IMR-90 (cell line): Measurements from ENCODE around the gene PITRM1. TPM values are rescaled to one million over a fixed set of nuclear protein-coding genes. Genes with fewer than 3 reads are reported as not detected.

Experiments used
- ATAC-seq: fragments of 200-7000 bp; cut with Tn5 transposase; 2 replicates; pipeline ENCODE4 v1.9.1; 2020; ENCODE audit warnings: low read depth, mild to moderate bottlenecking, moderate library complexity
- BruUV-seq: library from RNA; stranded (reverse); fragments of 400-500 nt; replicated peaks from 2 replicates; lab custom pipeline; 2021; lab: Mats Ljungman, UMichigan
- CTCF ChIA-PET: fragments of 300-600 bp; formaldehyde crosslinking; extraction: SDS; loops from one replicate; lab custom pipeline; 2021; ENCODE audit warnings: antibody characterized with exemption; lab: Yijun Ruan, JAX
- POLR2A ChIA-PET: fragments of 300-600 bp; sonication (Branson Sonifier 250); formaldehyde crosslinking; loops from one replicate; lab custom pipeline; 2022; ENCODE audit warnings: antibody characterized with exemption; ENCODE audit not compliant: unreplicated experiment; lab: Charles Lee
- DNase-seq: peaks from one replicate; pipeline ENCODE4 v3.0.0; 2013
- H2AFZ ChIP-seq: replicated peaks from 2 replicates; pipeline ENCODE3; 2013; ENCODE audit warnings: low read length, mild to moderate bottlenecking; ENCODE audit not compliant: poor library complexity
- H2AK5ac ChIP-seq: 2 replicates; pipeline ENCODE4 v1.6.1; 2013; ENCODE audit warnings: low read depth, low read length, inconsistent platforms
- H2AK9ac ChIP-seq: replicated peaks from 2 replicates; pipeline ENCODE3; 2013; ENCODE audit warnings: mild to moderate bottlenecking, low read depth, low read length, moderate library complexity; ENCODE audit not compliant: poor library complexity
- H2BK120ac ChIP-seq: 2 replicates; pipeline ENCODE4 v1.6.1; 2013; ENCODE audit warnings: low read depth, low read length, inconsistent platforms
- H2BK15ac ChIP-seq: 3 replicates; pipeline ENCODE4 v1.6.1; 2013; ENCODE audit warnings: low read depth, low read length, inconsistent platforms
- H2BK20ac ChIP-seq: 2 replicates; pipeline ENCODE4 v1.6.1; 2013; ENCODE audit warnings: low read depth, mild to moderate bottlenecking, inconsistent platforms, low read length, moderate library complexity
- H2BK5ac ChIP-seq: 2 replicates; pipeline ENCODE4 v1.6.1; 2013; ENCODE audit warnings: mild to moderate bottlenecking, low read depth, low read length, inconsistent platforms; ENCODE audit not compliant: poor library complexity, severe bottlenecking
- H3K14ac ChIP-seq: replicated peaks from 2 replicates; pipeline ENCODE4 v1.6.1; 2013; ENCODE audit warnings: low read depth, low read length, inconsistent platforms
- H3K18ac ChIP-seq: 2 replicates; pipeline ENCODE4 v1.6.1; 2013; ENCODE audit warnings: low read depth, low read length, control low read depth
- H3K23ac ChIP-seq: 2 replicates; pipeline ENCODE4 v1.6.1; 2013; ENCODE audit warnings: low read depth, low read length, inconsistent platforms
- H3K27ac ChIP-seq: 2 replicates; pipeline ENCODE4 v1.5.1; 2013; ENCODE audit warnings: mild to moderate bottlenecking, control low read depth, low read length; ENCODE audit not compliant: insufficient read depth
- H3K27me3 ChIP-seq: 2 replicates; pipeline ENCODE4 v1.6.1; 2013; ENCODE audit warnings: low read length; ENCODE audit not compliant: control insufficient read depth, insufficient read depth
- H3K36me3 ChIP-seq: 2 replicates; pipeline ENCODE4 v1.6.1; 2013; ENCODE audit warnings: low read length, mixed read lengths; ENCODE audit not compliant: control insufficient read depth, insufficient read depth
- H3K4ac ChIP-seq: 2 replicates; pipeline ENCODE4 v1.6.1; 2013; ENCODE audit warnings: low read depth, low read length, inconsistent platforms
- H3K4me1 ChIP-seq: 2 replicates; pipeline ENCODE4 v1.6.1; 2013; ENCODE audit warnings: low read length, mixed read lengths; ENCODE audit not compliant: control insufficient read depth, insufficient read depth
- H3K4me2 ChIP-seq: 2 replicates; pipeline ENCODE4 v1.6.1; 2013; ENCODE audit warnings: low read depth, mild to moderate bottlenecking, control low read depth, low read length, moderate library complexity
- H3K4me3 ChIP-seq: 2 replicates; pipeline ENCODE4 v1.5.1; 2013; ENCODE audit warnings: low read depth, mild to moderate bottlenecking, control low read depth, low read length, moderate library complexity; ENCODE audit not compliant: insufficient read depth
- H3K56ac ChIP-seq: 2 replicates; pipeline ENCODE4 v1.6.1; 2013; ENCODE audit warnings: low read length, inconsistent platforms; ENCODE audit not compliant: insufficient read depth; ENCODE audit errors: extremely low read depth
- H3K79me1 ChIP-seq, 2 experiments: 2 replicates each; pipeline ENCODE4 v1.6.1; 2013; ENCODE audit warnings: low read length in 2 of 2, inconsistent platforms in 1 of 2, low read depth in 1 of 2
- H3K9ac ChIP-seq: 2 replicates; pipeline ENCODE4 v1.6.1; 2013; ENCODE audit warnings: low read depth, low read length, control low read depth
- H3K9me1 ChIP-seq: 2 replicates; pipeline ENCODE4 v1.6.1; 2013; ENCODE audit warnings: low read length, inconsistent platforms; ENCODE audit not compliant: insufficient read depth
- H3K9me3 ChIP-seq: 2 replicates; pipeline ENCODE4 v1.6.1; 2013; ENCODE audit warnings: low read length; ENCODE audit not compliant: control insufficient read depth, insufficient read depth
- H4K20me1 ChIP-seq: 2 replicates; pipeline ENCODE4 v1.6.1; 2013; ENCODE audit warnings: low read length, inconsistent platforms; ENCODE audit not compliant: insufficient read depth
- H4K5ac ChIP-seq: 2 replicates; pipeline ENCODE4 v1.6.1; 2013; ENCODE audit warnings: mild to moderate bottlenecking, low read depth, low read length, control low read depth
- H4K8ac ChIP-seq, 2 experiments: 2 replicates each; pipeline ENCODE4 v1.6.1; 2013; ENCODE audit warnings: low read depth in 2 of 2, low read length in 2 of 2, control low read depth in 1 of 2, inconsistent platforms in 1 of 2
- H4K91ac ChIP-seq: 2 replicates; pipeline ENCODE4 v1.6.1; 2013; ENCODE audit warnings: low read depth, low read length, inconsistent platforms; ENCODE audit not compliant: insufficient read depth
- BHLHE40 ChIP-seq: fragments of 150-350 bp; IDR thresholded peaks from 2 replicates; pipeline ENCODE4 v1.6.1; 2016; ENCODE audit warnings: mild to moderate bottlenecking, low read depth, low read length
- CEBPB ChIP-seq: IDR thresholded peaks from 2 replicates; pipeline ENCODE4 v1.6.1; 2012; ENCODE audit warnings: low read depth, low read length, improper control_type of control experiment
- CHD1 ChIP-seq: IDR thresholded peaks from 2 replicates; pipeline ENCODE4 v1.6.1; 2012; ENCODE audit warnings: low read depth, low read length, improper control_type of control experiment
- FOS ChIP-seq: fragments of 150-350 bp; IDR thresholded peaks from 2 replicates; pipeline ENCODE4 v1.6.1; 2016; ENCODE audit warnings: low read depth, low read length
- MAFK ChIP-seq: IDR thresholded peaks from 2 replicates; pipeline ENCODE4 v1.6.1; 2012; ENCODE audit warnings: low read depth, low read length, improper control_type of control experiment
- MAZ ChIP-seq: IDR thresholded peaks from 2 replicates; pipeline ENCODE4 v1.6.1; 2012; ENCODE audit warnings: low read depth, mild to moderate bottlenecking, low read length, improper control_type of control experiment, moderate library complexity, borderline replicate concordance
- MXI1 ChIP-seq: IDR thresholded peaks from 2 replicates; pipeline ENCODE4 v1.6.1; 2012; ENCODE audit warnings: low read depth, mild to moderate bottlenecking, low read length, moderate library complexity, borderline replicate concordance
- NFE2L2 ChIP-seq: fragments of 150-350 bp; IDR thresholded peaks from 2 replicates; pipeline ENCODE4 v1.6.1; 2016; ENCODE audit warnings: low read depth, mild to moderate bottlenecking, low read length
- POLR2A ChIP-seq: IDR thresholded peaks from 2 replicates; pipeline ENCODE4 v1.6.1; 2012; ENCODE audit warnings: mild to moderate bottlenecking, low read depth, low read length
- RAD21 ChIP-seq: IDR thresholded peaks from 2 replicates; pipeline ENCODE4 v1.6.1; 2012; ENCODE audit warnings: low read length, improper control_type of control experiment
- RCOR1 ChIP-seq: IDR thresholded peaks from 2 replicates; pipeline ENCODE4 v1.6.1; 2012; ENCODE audit warnings: mild to moderate bottlenecking, low read length, improper control_type of control experiment; ENCODE audit not compliant: insufficient replicate concordance
- RFX5 ChIP-seq: IDR thresholded peaks from 2 replicates; pipeline ENCODE4 v1.8.0; 2012; ENCODE audit warnings: low read depth, mild to moderate bottlenecking, low read length, moderate library complexity
- SMC3 ChIP-seq: fragments of 150-350 bp; IDR thresholded peaks from 2 replicates; pipeline ENCODE4 v1.6.1; 2016; ENCODE audit warnings: low read depth, mild to moderate bottlenecking, antibody characterized with exemption, low read length, moderate library complexity
- WGBS, 2 experiments: methylation state at CpG; one replicate each; pipeline versions ENCODE4 v1.1.5 to v1.1.7; 2013; ENCODE audit warnings: missing lambda C conversion rate in 2 of 2; ENCODE audit not compliant: insufficient read length in 1 of 2; ENCODE audit errors: extremely low coverage in 2 of 2; 5-methylcytosine and 5-hydroxymethylcytosine counted together
- dilution Hi-C: fragments of 300-500 bp; cut with HindIII; formaldehyde crosslinking; loops from one replicate; pipeline ENCODE4 v1.14.3; 2018; ENCODE audit warnings: low sequenced_read_pairs; ENCODE audit not compliant: unreplicated experiment
- in situ Hi-C: fragments of 300-500 bp; cut with MboI; formaldehyde crosslinking; loops from 3 replicates; pipeline ENCODE4 v1.14.3; 2019; ENCODE audit warnings: low sequenced_read_pairs, inconsistent platforms, mixed read lengths
- intact Hi-C: fragments of 100-400 bp; cut with micrococcal nuclease; formaldehyde crosslinking; loops from 2 replicates; pipeline ENCODE4 v1.10.0; 2022
- polyA plus RNA-seq, 3 experiments: library from polyadenylated mRNA; depleted of rRNA; stranded (reverse); fragments of >200 nt; gene quantifications; 2 replicates each; pipeline ENCODE4 v1.2.3, GENCODE V29; 2012; ENCODE audit warnings: low replicate concordance in 1 of 3
- total RNA-seq: library from RNA; depleted of rRNA; stranded (reverse); fragments of >200 nt; gene quantifications from 2 replicates; pipeline ENCODE4 v1.2.3, GENCODE V29; 2012
- TF ChIP-seq, protein P1 (sequence below): conservative IDR thresholded peaks from 2 replicates; pipeline ENCODE4 v1.5.1; 2012; ENCODE audit warnings: mild to moderate bottlenecking, low read depth, low read length, improper control_type of control experiment
- TF ChIP-seq, protein P2 (sequence below): fragments of 150-350 bp; IDR thresholded peaks from 2 replicates; pipeline ENCODE4 v1.6.1; 2016; ENCODE audit warnings: low read depth, mild to moderate bottlenecking, low read length, moderate library complexity, borderline replicate concordance
- TF ChIP-seq, protein P3 (sequence below): fragments of 150-350 bp; IDR thresholded peaks from 2 replicates; pipeline ENCODE4 v1.6.1; 2017; ENCODE audit warnings: mild to moderate bottlenecking, antibody characterized with exemption, low read length, low read depth

The PITRM1 gene
- total and polyA plus RNA-seq, 2 of the 4 experiments (the other 2 are of a cell fraction) = 97.1 to 124 TPM

- dilution Hi-C loops = no loop called here
- in situ Hi-C loops = no loop called here
- Histone ChIP-seq H3K9me1 (peaks cover 32% of the 10 kb centered on the region), H3K9ac (no peak overlapping the region), H2AK9ac (no peak overlapping the region), H3K9me3 (no peaks in the 10 kb centered on the region), H3K14ac (no peak overlapping the region), H3K18ac (no peak overlapping the region), H3K4me2 (no peak overlapping the region), H4K20me1 (peaks cover 22% of the 10 kb centered on the region), H3K79me1 (peaks cover 42 to 76% of the 10 kb centered on the region in 2 experiments), H3K27me3 (no peaks in the 10 kb centered on the region), H2AFZ (no peak overlapping the region), H3K56ac (no peak overlapping the region), H2BK120ac (no peak overlapping the region; the same call in 1 of the 2 replicates), H4K5ac (no peak overlapping the region), H3K4ac (peak overlapping the region; percentile 13; the same call in 1 of the 2 replicates), H2BK20ac (no peak overlapping the region), H3K4me1 (peaks cover 19% of the 10 kb centered on the region), H4K8ac (no peak overlapping the region), H2AK5ac (peak overlapping the region; percentile 24), H3K27ac (no peak overlapping the region), H2BK5ac (no peak overlapping the region), H3K36me3 (peaks cover 70% of the 10 kb centered on the region), H3K4me3 (no peak overlapping the region), H4K91ac (no peak overlapping the region), H2BK15ac (no peak overlapping the region), H3K23ac (no peak overlapping the region)
- intact Hi-C loops = no loop called here
- ATAC-seq (no peak), DNase-seq (no peak)
- ChIA-PET POLR2A (no interaction called here), CTCF (no interaction called here)
- TF ChIP-seq MAZ = no peak
- TF ChIP-seq NFE2L2 = no peak
- TF ChIP-seq FOS = no peak
- no peak for TF ChIP-seq RAD21
- no peak for TF ChIP-seq CEBPB
- no peak for TF ChIP-seq BHLHE40
- TF ChIP-seq, protein P1, sequence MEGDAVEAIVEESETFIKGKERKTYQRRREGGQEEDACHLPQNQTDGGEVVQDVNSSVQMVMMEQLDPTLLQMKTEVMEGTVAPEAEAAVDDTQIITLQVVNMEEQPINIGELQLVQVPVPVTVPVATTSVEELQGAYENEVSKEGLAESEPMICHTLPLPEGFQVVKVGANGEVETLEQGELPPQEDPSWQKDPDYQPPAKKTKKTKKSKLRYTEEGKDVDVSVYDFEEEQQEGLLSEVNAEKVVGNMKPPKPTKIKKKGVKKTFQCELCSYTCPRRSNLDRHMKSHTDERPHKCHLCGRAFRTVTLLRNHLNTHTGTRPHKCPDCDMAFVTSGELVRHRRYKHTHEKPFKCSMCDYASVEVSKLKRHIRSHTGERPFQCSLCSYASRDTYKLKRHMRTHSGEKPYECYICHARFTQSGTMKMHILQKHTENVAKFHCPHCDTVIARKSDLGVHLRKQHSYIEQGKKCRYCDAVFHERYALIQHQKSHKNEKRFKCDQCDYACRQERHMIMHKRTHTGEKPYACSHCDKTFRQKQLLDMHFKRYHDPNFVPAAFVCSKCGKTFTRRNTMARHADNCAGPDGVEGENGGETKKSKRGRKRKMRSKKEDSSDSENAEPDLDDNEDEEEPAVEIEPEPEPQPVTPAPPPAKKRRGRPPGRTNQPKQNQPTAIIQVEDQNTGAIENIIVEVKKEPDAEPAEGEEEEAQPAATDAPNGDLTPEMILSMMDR = no peak
- TF ChIP-seq, protein P2, sequence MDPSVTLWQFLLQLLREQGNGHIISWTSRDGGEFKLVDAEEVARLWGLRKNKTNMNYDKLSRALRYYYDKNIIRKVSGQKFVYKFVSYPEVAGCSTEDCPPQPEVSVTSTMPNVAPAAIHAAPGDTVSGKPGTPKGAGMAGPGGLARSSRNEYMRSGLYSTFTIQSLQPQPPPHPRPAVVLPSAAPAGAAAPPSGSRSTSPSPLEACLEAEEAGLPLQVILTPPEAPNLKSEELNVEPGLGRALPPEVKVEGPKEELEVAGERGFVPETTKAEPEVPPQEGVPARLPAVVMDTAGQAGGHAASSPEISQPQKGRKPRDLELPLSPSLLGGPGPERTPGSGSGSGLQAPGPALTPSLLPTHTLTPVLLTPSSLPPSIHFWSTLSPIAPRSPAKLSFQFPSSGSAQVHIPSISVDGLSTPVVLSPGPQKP = no peak
- TF ChIP-seq SMC3 = no peak
- no peak for TF ChIP-seq CHD1
- TF ChIP-seq, protein P3, sequence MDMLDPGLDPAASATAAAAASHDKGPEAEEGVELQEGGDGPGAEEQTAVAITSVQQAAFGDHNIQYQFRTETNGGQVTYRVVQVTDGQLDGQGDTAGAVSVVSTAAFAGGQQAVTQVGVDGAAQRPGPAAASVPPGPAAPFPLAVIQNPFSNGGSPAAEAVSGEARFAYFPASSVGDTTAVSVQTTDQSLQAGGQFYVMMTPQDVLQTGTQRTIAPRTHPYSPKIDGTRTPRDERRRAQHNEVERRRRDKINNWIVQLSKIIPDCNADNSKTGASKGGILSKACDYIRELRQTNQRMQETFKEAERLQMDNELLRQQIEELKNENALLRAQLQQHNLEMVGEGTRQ = no peak
- TF ChIP-seq RFX5 = no peak
- no peak for TF ChIP-seq RCOR1
- TF ChIP-seq MXI1 = no peak
- no peak for TF ChIP-seq MAFK
- TF ChIP-seq POLR2A = no peak
- 85% methylated on average over 26 of the region's 28 CpGs; no CpG with 5 or more reads in 1 of the 2 experiments for WGBS, 2 experiments
- no TSS peak for BruUV-seq
These were observed 68.2 kb downstream of the PITRM1 start for GRCh38 chr10:3104251-3104918.
